H1 (cell line): Measurements from ENCODE around the gene SNRK. TPM values are rescaled to one million over a fixed set of nuclear protein-coding genes. Genes with fewer than 3 reads are reported as not detected.
A peak's percentile ranks its signal among the peaks of the same experiment; 100 is the strongest.

Source experiments
- CTCF ChIA-PET: fragments of 300-600 bp; sonication (Branson Sonifier 250); formaldehyde crosslinking; loops from one replicate; lab custom pipeline; 2021; ENCODE audit not compliant: partially characterized antibody; lab: Charles Lee
- POLR2A ChIA-PET: fragments of 300-600 bp; sonication (Branson Sonifier 250); formaldehyde crosslinking; loops from one replicate; lab custom pipeline; 2021; ENCODE audit warnings: inconsistent platforms; ENCODE audit not compliant: partially characterized antibody; lab: Charles Lee
- DNase-seq, 2 experiments: peaks; one replicate each; pipeline versions ENCODE4 v3.0.0 to v3.0.0-alpha.2; 2010 to 2022; ENCODE audit warnings: low spot score in 2 of 2, low read depth in 1 of 2, mixed read lengths in 1 of 2
- FAIRE-seq: peaks from 2 replicates; lab custom pipeline; 2011; peaks lifted over from hg19 to GRCh38; lab: Jason Lieb, UNC
- H2AFZ ChIP-seq: 2 replicates; pipeline ENCODE4 v1.8.1; 2012; ENCODE audit warnings: low read length, inconsistent platforms
- H2AK5ac ChIP-seq: 2 replicates; pipeline ENCODE4 v1.6.1; 2013; ENCODE audit warnings: low read depth, low read length
- H2BK120ac ChIP-seq: replicated peaks from 2 replicates; pipeline ENCODE3; 2013; ENCODE audit warnings: low read depth, low read length, inconsistent platforms
- H2BK12ac ChIP-seq: 2 replicates; pipeline ENCODE4 v1.6.1; 2013; ENCODE audit warnings: low read depth, low read length
- H2BK15ac ChIP-seq: 2 replicates; pipeline ENCODE4 v1.6.1; 2013; ENCODE audit warnings: low read length
- H2BK20ac ChIP-seq: 2 replicates; pipeline ENCODE4 v1.6.1; 2013; ENCODE audit warnings: low read length
- H2BK5ac ChIP-seq: 2 replicates; pipeline ENCODE4 v1.6.1; 2013; ENCODE audit warnings: low read depth, low read length
- H3K14ac ChIP-seq: 2 replicates; pipeline ENCODE4 v1.6.1; 2013; ENCODE audit warnings: inconsistent platforms; ENCODE audit not compliant: insufficient read length
- H3K18ac ChIP-seq: 2 replicates; pipeline ENCODE4 v1.6.1; 2013; ENCODE audit warnings: low read length; ENCODE audit errors: extremely low read depth
- H3K23ac ChIP-seq: 2 replicates; pipeline ENCODE4 v1.6.1; 2013; ENCODE audit warnings: inconsistent platforms; ENCODE audit not compliant: insufficient read length
- H3K23me2 ChIP-seq: 2 replicates; pipeline ENCODE4 v1.6.1; 2013; ENCODE audit warnings: low read depth, low read length
- H3K27ac ChIP-seq: 2 replicates; pipeline ENCODE4 v1.6.1; 2011; ENCODE audit warnings: low read depth, low read length, inconsistent platforms
- H3K27me3 ChIP-seq, 4 experiments: replicated peaks in 1 of 4; 1 replicate in 1 of 4; 2 replicates in 3 of 4; pipeline versions ENCODE4 v1.6.1 to v1.8.1; 2011 to 2013; ENCODE audit warnings: low read length in 3 of 4, mild to moderate bottlenecking in 3 of 4, inconsistent platforms in 2 of 4, mixed read lengths in 2 of 4, moderate library complexity in 1 of 4; ENCODE audit not compliant: control insufficient read depth in 3 of 4, insufficient read depth in 3 of 4; ENCODE audit errors: extremely low read depth in 1 of 4
- H3K36me3 ChIP-seq, 4 experiments: 2 replicates each; pipeline versions ENCODE4 v1.6.1 to v1.8.1; 2011 to 2013; ENCODE audit warnings: mild to moderate bottlenecking in 4 of 4, low read length in 3 of 4, moderate library complexity in 2 of 4, control low read depth in 1 of 4, inconsistent platforms in 1 of 4; ENCODE audit not compliant: insufficient read depth in 4 of 4, control insufficient read depth in 2 of 4
- H3K4ac ChIP-seq: replicated peaks from 2 replicates; pipeline ENCODE3; 2013; ENCODE audit warnings: low read length, low read depth, mixed read lengths, inconsistent platforms; ENCODE audit not compliant: insufficient read length
- H3K4me1 ChIP-seq, 4 experiments: replicated peaks in 1 of 4; 1 replicate in 1 of 4; 2 replicates in 3 of 4; pipeline versions ENCODE4 v1.6.1 to v1.8.1; 2011 to 2013; ENCODE audit warnings: low read length in 3 of 4, inconsistent platforms in 2 of 4, mixed read lengths in 1 of 4; ENCODE audit not compliant: insufficient read depth in 4 of 4, control insufficient read depth in 3 of 4
- H3K4me2 ChIP-seq, 2 experiments: 2 replicates each; pipeline versions ENCODE4 v1.6.1 to v1.8.1; 2011 to 2013; ENCODE audit warnings: low read depth in 2 of 2, low read length in 2 of 2, control low read depth in 1 of 2, inconsistent platforms in 1 of 2, mild to moderate bottlenecking in 1 of 2; ENCODE audit not compliant: insufficient read depth in 1 of 2
- H3K4me3 ChIP-seq, 4 experiments: fragments of 200-600, 300-600 bp in 1 of 4; sonication (generic), shearing (Covaris generic), sonication (Bioruptor Twin) in 1 of 4; 2 replicates each; pipeline versions ENCODE4 v1.5.1 to v1.8.1; 2011 to 2016; ENCODE audit warnings: low read length in 4 of 4, low read depth in 3 of 4, control low read depth in 2 of 4, inconsistent platforms in 2 of 4, mild to moderate bottlenecking in 2 of 4, mixed read lengths in 1 of 4, moderate library complexity in 1 of 4; ENCODE audit not compliant: insufficient read depth in 2 of 4; ENCODE audit errors: extremely low read depth in 1 of 4
- H3K56ac ChIP-seq: replicated peaks from 2 replicates; pipeline ENCODE3; 2013; ENCODE audit warnings: low read depth, mild to moderate bottlenecking, mixed read lengths, low read length, inconsistent platforms; ENCODE audit not compliant: insufficient read length
- H3K79me1 ChIP-seq: 2 replicates; pipeline ENCODE4 v1.6.1; 2013; ENCODE audit warnings: low read depth, low read length, control low read depth
- H3K79me2 ChIP-seq, 2 experiments: 2 replicates each; pipeline versions ENCODE4 v1.6.1 to v1.8.1; 2012 to 2013; ENCODE audit warnings: low read length in 2 of 2, mild to moderate bottlenecking in 2 of 2, inconsistent platforms in 1 of 2; ENCODE audit not compliant: insufficient read depth in 2 of 2, control insufficient read depth in 1 of 2
- H3K9ac ChIP-seq, 4 experiments: replicated peaks in 1 of 4; 1 replicate in 1 of 4; 2 replicates in 3 of 4; pipeline versions ENCODE4 v1.6.1 to v1.8.1; 2011 to 2013; ENCODE audit warnings: low read depth in 3 of 4, low read length in 3 of 4, control low read depth in 2 of 4, mild to moderate bottlenecking in 2 of 4, moderate library complexity in 2 of 4, inconsistent platforms in 1 of 4; ENCODE audit errors: extremely low read depth in 1 of 4
- H3K9me3 ChIP-seq, 2 experiments: 2 replicates each; pipeline versions ENCODE4 v1.6.1 to v1.8.1; 2012 to 2013; ENCODE audit warnings: mild to moderate bottlenecking in 2 of 2, moderate library complexity in 2 of 2, control low read depth in 1 of 2, inconsistent platforms in 1 of 2, low read depth in 1 of 2, low read length in 1 of 2, mixed read lengths in 1 of 2; ENCODE audit not compliant: insufficient read depth in 2 of 2
- H4K20me1 ChIP-seq, 2 experiments: replicated peaks in 1 of 2; 2 replicates each; pipeline versions ENCODE3 to v1.8.1; 2011 to 2013; ENCODE audit warnings: inconsistent platforms in 2 of 2, low read length in 2 of 2, mild to moderate bottlenecking in 1 of 2; ENCODE audit not compliant: insufficient read depth in 2 of 2, control insufficient read depth in 1 of 2
- H4K5ac ChIP-seq: 2 replicates; pipeline ENCODE4 v1.6.1; 2013; ENCODE audit warnings: low read length, low read depth, mixed read lengths, inconsistent platforms; ENCODE audit not compliant: insufficient read length
- H4K8ac ChIP-seq: 2 replicates; pipeline ENCODE4 v1.8.0; 2013; ENCODE audit warnings: mild to moderate bottlenecking, moderate library complexity, low read length, inconsistent platforms; ENCODE audit not compliant: insufficient read depth; ENCODE audit errors: extremely low read depth
- H4K91ac ChIP-seq: replicated peaks from 2 replicates; pipeline ENCODE3; 2013; ENCODE audit warnings: low read length, mixed read lengths, inconsistent platforms; ENCODE audit not compliant: insufficient read length
- NANOG ChIP-seq: IDR thresholded peaks from 2 replicates; pipeline ENCODE4 v1.6.1; 2011; ENCODE audit warnings: low read length, low read depth, mild to moderate bottlenecking, inconsistent platforms; ENCODE audit not compliant: insufficient read depth, poor library complexity, severe bottlenecking
- SRF ChIP-seq: IDR thresholded peaks from 2 replicates; pipeline ENCODE4 v1.6.1; 2011; ENCODE audit warnings: mild to moderate bottlenecking, low read depth, low read length, moderate library complexity
- WGBS, 2 experiments: shearing (Covaris generic) in 1 of 2; methylation state at CpG; one replicate each; pipeline versions ENCODE4 v1.1.6 to v1.1.7; 2013 to 2015; ENCODE audit warnings: low lambda C conversion rate in 2 of 2, mixed read lengths in 2 of 2, inconsistent platforms in 1 of 2, low coverage in 1 of 2, missing lambda C conversion rate in 1 of 2; ENCODE audit not compliant: insufficient replicate concordance in 2 of 2, insufficient coverage in 1 of 2, insufficient read length in 1 of 2; ENCODE audit errors: extremely low coverage in 1 of 2, missing lambda C conversion rate in 1 of 2; 5-methylcytosine and 5-hydroxymethylcytosine counted together
- polyA plus RNA-seq, 7 experiments: library from polyadenylated mRNA; depleted of rRNA in 3 of 7; stranded (reverse) in 5 of 7; unstranded in 2 of 7; fragments of >200 nt in 5 of 7; fragments of 200-250 nt in 2 of 7; gene quantifications; 1 replicate in 5 of 7; 2 replicates in 1 of 7; 4 replicates in 1 of 7; pipeline versions ENCODE4 v1.2.1 to v1.2.3, GENCODE V29; 2011 to 2013; ENCODE audit warnings: missing spikeins in 2 of 7, mixed read lengths in 2 of 7
- total RNA-seq: library from RNA; stranded (reverse); fragmentation: NEBNext Ultra II Directional; extraction: Animal tissue kit (Norgen Biotek cat#: 25700); gene quantifications from 2 replicates; pipeline ENCODE4 v1.2.1, GENCODE V29; 2021

The SNRK gene
- total and polyA plus RNA-seq, 2 of the 8 experiments (the other 6 are each of a cell fraction or from before 2014, with no cell fraction given), result 4.4 to 11.7 TPM

GRCh38 chr3:43346978-43347749 lies 60.8 kb downstream of the SNRK start:
- no peak overlapping the region for H2BK15ac ChIP-seq
- H3K14ac ChIP-seq, result no peak overlapping the region
- H2BK120ac ChIP-seq, result no peak overlapping the region
- CTCF ChIA-PET, result interaction anchor here (0.7 to 1.5 kb wide), 3 partner anchors 57 to 155 kb away, joined by 3 read pairs; no protein-coding TSS in a partner anchor
- H3K79me2 ChIP-seq, result no peaks in the 10 kb centered on the region
- peaks cover 2 to 14% (median 11%) of the 10 kb centered on the region in 4 experiments; a peak in 4 of 8 replicates for H3K36me3 ChIP-seq
- no peak overlapping the region for H3K4me2 ChIP-seq
- no peak overlapping the region for H2AFZ ChIP-seq
- no peaks in the 10 kb centered on the region for H3K79me1 ChIP-seq
- no peaks in the 10 kb centered on the region for H4K20me1 ChIP-seq
- no peak overlapping the region for H3K4me3 ChIP-seq
- no peak overlapping the region for H4K91ac ChIP-seq
- H3K9ac ChIP-seq, result no peak overlapping the region
- H3K23ac ChIP-seq, result no peak overlapping the region
- no peak for DNase-seq
- H3K18ac ChIP-seq, result no peak overlapping the region
- H3K23me2 ChIP-seq, result no peaks in the 10 kb centered on the region
- H3K56ac ChIP-seq, result no peak overlapping the region
- H3K4me1 ChIP-seq, result peaks cover 0 to 12% (median 1%) of the 10 kb centered on the region in 4 experiments; a peak in 5 of 7 replicates
- no peak overlapping the region for H2BK20ac ChIP-seq
- WGBS, 2 experiments, result 94% methylated on average over 14 of the region's 14 CpGs; no CpG with 5 or more reads in 1 of the 2 experiments
- no peak for FAIRE-seq
- POLR2A ChIA-PET, result no interaction called here
- H4K8ac ChIP-seq, result peak overlapping the region; percentile 23; the same call in 1 of the 2 replicates
- no peak overlapping the region for H3K4ac ChIP-seq
- H3K27ac ChIP-seq, result no peak overlapping the region
- no peak overlapping the region for H2BK5ac ChIP-seq
- TF ChIP-seq NANOG (no peak), SRF (no peak)
- H4K5ac ChIP-seq, result no peak overlapping the region
- no peak overlapping the region for H2BK12ac ChIP-seq
- H2AK5ac ChIP-seq, result no peak overlapping the region
- H3K27me3 ChIP-seq, result peaks cover 0 to 3% (median 0%) of the 10 kb centered on the region in 4 experiments; a peak in 1 of 7 replicates
- no peaks in the 10 kb centered on the region for H3K9me3 ChIP-seq
